Nephron progenitor cell (in vitro differentiated cells): ENCODE data around the gene KCNN4.

Experiments used
- DNase-seq: peaks from one replicate; pipeline ENCODE4 v3.0.0; 2021
- H3K27ac Mint-ChIP-seq: 2 replicates; pipeline ENCODE4 v1.8.0; 2021; ENCODE audit warnings: mild to moderate bottlenecking, moderate library complexity, mixed read lengths
- H3K27me3 Mint-ChIP-seq: 2 replicates; pipeline ENCODE4 v1.8.0; 2021; ENCODE audit warnings: mild to moderate bottlenecking, low read depth, mixed read lengths; ENCODE audit not compliant: poor library complexity
- H3K36me3 Mint-ChIP-seq: 2 replicates; pipeline ENCODE4 v1.8.0; 2021; ENCODE audit warnings: low read depth, mixed read lengths
- H3K4me1 Mint-ChIP-seq: 2 replicates; pipeline ENCODE4 v1.8.0; 2021; ENCODE audit warnings: mixed read lengths
- H3K4me3 Mint-ChIP-seq: 2 replicates; pipeline ENCODE4 v1.8.0; 2021; ENCODE audit warnings: mild to moderate bottlenecking, moderate library complexity, mixed read lengths
- H3K9me3 Mint-ChIP-seq: 2 replicates; pipeline ENCODE4 v1.8.0; 2021; ENCODE audit warnings: mild to moderate bottlenecking, moderate library complexity, mixed read lengths
- TF ChIP-seq, protein P1 (sequence below): fragments of 200-600 bp; sonication (generic); IDR thresholded peaks from 2 replicates; pipeline ENCODE4 v1.5.0; 2021; ENCODE audit warnings: antibody characterized with exemption

Gene KCNN4

GRCh38 chr19:43799502-43800142, 18.8 kb upstream of the KCNN4 start:
- no peaks in the 10 kb centered on the region for H3K36me3 Mint-ChIP-seq
- DNase-seq, result no peak
- TF ChIP-seq, protein P1, sequence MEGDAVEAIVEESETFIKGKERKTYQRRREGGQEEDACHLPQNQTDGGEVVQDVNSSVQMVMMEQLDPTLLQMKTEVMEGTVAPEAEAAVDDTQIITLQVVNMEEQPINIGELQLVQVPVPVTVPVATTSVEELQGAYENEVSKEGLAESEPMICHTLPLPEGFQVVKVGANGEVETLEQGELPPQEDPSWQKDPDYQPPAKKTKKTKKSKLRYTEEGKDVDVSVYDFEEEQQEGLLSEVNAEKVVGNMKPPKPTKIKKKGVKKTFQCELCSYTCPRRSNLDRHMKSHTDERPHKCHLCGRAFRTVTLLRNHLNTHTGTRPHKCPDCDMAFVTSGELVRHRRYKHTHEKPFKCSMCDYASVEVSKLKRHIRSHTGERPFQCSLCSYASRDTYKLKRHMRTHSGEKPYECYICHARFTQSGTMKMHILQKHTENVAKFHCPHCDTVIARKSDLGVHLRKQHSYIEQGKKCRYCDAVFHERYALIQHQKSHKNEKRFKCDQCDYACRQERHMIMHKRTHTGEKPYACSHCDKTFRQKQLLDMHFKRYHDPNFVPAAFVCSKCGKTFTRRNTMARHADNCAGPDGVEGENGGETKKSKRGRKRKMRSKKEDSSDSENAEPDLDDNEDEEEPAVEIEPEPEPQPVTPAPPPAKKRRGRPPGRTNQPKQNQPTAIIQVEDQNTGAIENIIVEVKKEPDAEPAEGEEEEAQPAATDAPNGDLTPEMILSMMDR, result no peak
- H3K27ac Mint-ChIP-seq, result no peak overlapping the region
- peaks cover 78% of the 10 kb centered on the region for H3K27me3 Mint-ChIP-seq
- H3K4me3 Mint-ChIP-seq, result peak overlapping the region; percentile 26
- peaks cover 10% of the 10 kb centered on the region for H3K9me3 Mint-ChIP-seq
- no peaks in the 10 kb centered on the region for H3K4me1 Mint-ChIP-seq

GRCh38 chr19:43798546-43799409, 18.0 kb upstream of the KCNN4 start:
- DNase-seq, result peak; percentile 46
- TF ChIP-seq, protein P1, result no peak
- H3K4me1 Mint-ChIP-seq, result no peaks in the 10 kb centered on the region
- peak overlapping the region; percentile 59 for H3K4me3 Mint-ChIP-seq
- H3K9me3 Mint-ChIP-seq, result peaks cover 10% of the 10 kb centered on the region
- no peaks in the 10 kb centered on the region for H3K36me3 Mint-ChIP-seq
- H3K27me3 Mint-ChIP-seq, result peaks cover 75% of the 10 kb centered on the region
- H3K27ac Mint-ChIP-seq, result no peak overlapping the region

DNA sequence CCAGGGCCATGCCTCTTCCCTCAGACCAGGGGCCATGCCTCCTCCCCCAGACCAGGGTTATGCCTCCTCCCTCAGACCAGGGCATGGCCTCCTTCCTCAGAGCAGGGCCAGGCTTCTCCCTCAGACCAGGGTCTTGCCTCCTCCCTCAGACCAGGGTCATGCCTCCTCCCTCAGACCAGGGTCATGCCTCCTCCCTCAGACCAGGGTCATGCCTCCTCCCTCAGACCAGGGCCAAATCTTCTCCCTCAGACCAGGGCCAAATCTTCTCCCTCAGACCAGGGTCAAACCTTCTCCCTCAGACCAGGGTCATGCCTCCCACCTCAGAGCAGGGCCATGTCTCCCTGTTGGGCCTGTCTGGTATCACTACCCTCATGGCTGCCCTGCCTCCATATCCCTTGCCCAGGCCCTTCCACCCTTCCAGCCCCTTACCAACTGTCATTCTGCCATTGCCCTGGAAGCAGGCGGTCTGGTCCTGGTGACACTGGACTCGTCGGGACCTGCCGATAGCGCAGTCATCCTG, 17.3 kb upstream of the KCNN4 start:
- peaks cover 10% of the 10 kb centered on the region for H3K9me3 Mint-ChIP-seq
- peaks cover 82% of the 10 kb centered on the region for H3K27me3 Mint-ChIP-seq
- no peak overlapping the region for H3K27ac Mint-ChIP-seq
- TF ChIP-seq, protein P1, result no peak
- H3K4me3 Mint-ChIP-seq, result no peak overlapping the region
- no peaks in the 10 kb centered on the region for H3K4me1 Mint-ChIP-seq
- no peak for DNase-seq
- H3K36me3 Mint-ChIP-seq, result no peaks in the 10 kb centered on the region

DNA sequence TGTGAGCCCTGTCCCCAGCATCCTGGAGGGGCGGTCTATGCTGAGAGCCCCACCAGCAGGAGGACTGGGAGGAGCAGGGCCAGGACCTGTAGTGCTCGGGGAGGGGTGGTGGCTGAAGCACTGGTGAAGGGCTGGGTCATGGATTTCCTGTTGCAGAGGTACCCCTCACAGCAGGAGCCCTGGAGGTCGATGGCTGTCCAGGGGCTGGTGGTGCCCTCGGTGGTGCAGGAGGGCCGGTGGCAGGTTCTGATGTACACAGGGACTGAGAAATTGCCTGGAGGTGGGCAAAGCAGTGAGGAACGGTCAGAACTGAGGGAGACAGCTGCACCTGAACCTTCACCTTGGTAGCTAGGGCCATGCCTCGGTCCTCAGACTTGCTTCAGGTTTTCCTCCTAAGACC, 16.8 kb upstream of the KCNN4 start:
- H3K27me3 Mint-ChIP-seq, result peaks cover 87% of the 10 kb centered on the region
- TF ChIP-seq, protein P1, result no peak
- no peaks in the 10 kb centered on the region for H3K4me1 Mint-ChIP-seq
- H3K4me3 Mint-ChIP-seq, result no peak overlapping the region
- peaks cover 10% of the 10 kb centered on the region for H3K9me3 Mint-ChIP-seq
- H3K27ac Mint-ChIP-seq, result no peak overlapping the region
- H3K36me3 Mint-ChIP-seq, result no peaks in the 10 kb centered on the region
- DNase-seq, result no peak

DNA sequence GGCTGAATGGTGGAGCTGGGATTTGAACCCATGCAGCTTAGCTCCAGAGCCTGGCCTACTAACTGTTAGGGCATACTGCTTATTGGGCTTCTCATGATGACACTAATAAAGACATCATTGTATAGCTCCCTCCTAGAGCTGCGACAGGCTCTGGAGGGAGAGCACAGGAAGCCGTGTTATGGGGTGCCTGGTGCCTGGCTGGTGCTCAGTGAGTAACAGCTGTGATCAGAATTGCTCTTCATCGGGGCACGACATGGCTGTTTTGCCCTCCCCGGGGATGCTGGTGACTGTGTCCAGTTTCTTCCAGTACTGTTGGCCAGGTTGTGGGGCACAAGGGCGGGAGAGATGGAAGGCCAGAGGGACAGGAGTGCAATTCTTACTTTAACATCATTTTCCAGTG, 16.3 kb upstream of the KCNN4 start:
- DNase-seq, result no peak
- H3K27me3 Mint-ChIP-seq, result peaks cover 92% of the 10 kb centered on the region
- peaks cover 10% of the 10 kb centered on the region for H3K9me3 Mint-ChIP-seq
- TF ChIP-seq, protein P1, result no peak
- H3K27ac Mint-ChIP-seq, result no peak overlapping the region
- H3K4me1 Mint-ChIP-seq, result no peaks in the 10 kb centered on the region
- no peaks in the 10 kb centered on the region for H3K36me3 Mint-ChIP-seq
- H3K4me3 Mint-ChIP-seq, result no peak overlapping the region
